Measurements from ENCODE around the gene SLC25A34.
"Not testable (repeated sequence)": the region's sequence is repeated elsewhere in the genome, so short reads cannot be mapped to it uniquely, and the experiment has no call there.

The SLC25A34 gene

GRCh38 chr1:15736038-15736891, at the start of gene SLC25A34:
Gene SLC25A34, plus strand, starts transcription at chr1:15736258. Its CDS starts 228 bp downstream, at chr1:15736486.
- no peak for DNase-seq (ENCODE audit: low spot score)

- DNase-seq (ENCODE audit: low spot score) = no peak
These were observed 48.6 kb upstream of the SLC25A34 start for GRCh38 chr1:15687446-15687845.

GRCh38 chr1:15690317-15690716, 45.7 kb upstream of the SLC25A34 start:
- no peak for DNase-seq (ENCODE audit: low spot score)

GRCh38 chr1:15691434-15692032, 44.5 kb upstream of the SLC25A34 start:
- DNase-seq (ENCODE audit: low spot score) = no peak

- peak; percentile 44 for DNase-seq (ENCODE audit: low spot score)
These were observed 43.9 kb upstream of the SLC25A34 start for GRCh38 chr1:15692121-15692682.

GRCh38 chr1:15693371-15693770, 42.7 kb upstream of the SLC25A34 start:
- no peak for DNase-seq (ENCODE audit: low spot score)

- DNase-seq (ENCODE audit: low spot score) = no peak
These were observed 39.0 kb upstream of the SLC25A34 start for GRCh38 chr1:15696956-15697521.

GRCh38 chr1:15698201-15698600, 37.9 kb upstream of the SLC25A34 start:
- no peak for DNase-seq (ENCODE audit: low spot score)

- not testable (repeated sequence) for DNase-seq (ENCODE audit: low spot score)
These were observed 36.7 kb upstream of the SLC25A34 start for GRCh38 chr1:15699321-15699720.

GRCh38 chr1:15700508-15700907, 35.5 kb upstream of the SLC25A34 start:
- no peak for DNase-seq (ENCODE audit: low spot score)

GRCh38 chr1:15701784-15702183, 34.3 kb upstream of the SLC25A34 start:
- DNase-seq (ENCODE audit: low spot score) = no peak

GRCh38 chr1:15702722-15703550, 33.1 kb upstream of the SLC25A34 start:
- no peak for DNase-seq (ENCODE audit: low spot score)

- DNase-seq (ENCODE audit: low spot score) = no peak
These were observed 32.5 kb upstream of the SLC25A34 start for GRCh38 chr1:15703562-15703961.

GRCh38 chr1:15704526-15705183, 31.4 kb upstream of the SLC25A34 start:
- no peak for DNase-seq (ENCODE audit: low spot score)

GRCh38 chr1:15705184-15705566, 30.9 kb upstream of the SLC25A34 start:
- DNase-seq (ENCODE audit: low spot score) = no peak

GRCh38 chr1:15706751-15707150, 29.3 kb upstream of the SLC25A34 start:
- DNase-seq (ENCODE audit: low spot score) = no peak

GRCh38 chr1:15707239-15707925, 28.7 kb upstream of the SLC25A34 start:
- DNase-seq (ENCODE audit: low spot score) = no peak

GRCh38 chr1:15708486-15709137, 27.4 kb upstream of the SLC25A34 start:
- no peak for DNase-seq (ENCODE audit: low spot score)

- DNase-seq (ENCODE audit: low spot score) = no peak
These were observed 26.8 kb upstream of the SLC25A34 start for GRCh38 chr1:15709226-15709625.

- no peak for DNase-seq (ENCODE audit: low spot score)
These were observed 23.9 kb upstream of the SLC25A34 start for GRCh38 chr1:15712168-15712567.

Measured in hematopoietic multipotent progenitor cell treated with erythropoietin and hydrocortisone succinate and interleukin-3 and kit ligand, for 15 days (in vitro differentiated cells).